Gastroesophageal sphincter (tissue), 4 donors: Measurements from ENCODE around the gene MAPK14. TPM values are rescaled to one million over a fixed set of nuclear protein-coding genes. Genes with fewer than 3 reads are reported as not detected.

Experiments used
- ATAC-seq: fragments of 150-250 bp; one replicate; pipeline ENCODE4 v1.9.1; 2016; ENCODE audit warnings: mild to moderate bottlenecking, moderate library complexity
- H3K27ac ChIP-seq, 4 donors: fragments of 200-600 bp; sonication (generic) in 3 of 4; 1 replicate in 3 of 4; 2 replicates in 1 of 4; pipeline ENCODE4 v1.5.1; 2016 to 2019
- H3K27me3 ChIP-seq: fragments of 200-600 bp; sonication (generic); one replicate; pipeline ENCODE4 v1.5.1; 2019
- H3K36me3 ChIP-seq, 2 donors: fragments of 200-600 bp; sonication (generic); one replicate each; pipeline ENCODE4 v1.5.1; 2019; ENCODE audit warnings: control low read depth in 1 of 2
- H3K4me1 ChIP-seq, 3 donors: fragments of 200-600 bp; sonication (generic); 1 replicate in 2 of 3; 2 replicates in 1 of 3; pipeline ENCODE4 v1.5.1; 2016 to 2019; ENCODE audit warnings: control low read depth in 2 of 3
- H3K4me3 ChIP-seq, 2 donors: fragments of 200-600 bp; sonication (generic); one replicate each; pipeline ENCODE4 v1.5.1; 2019; ENCODE audit warnings: mild to moderate bottlenecking in 1 of 2, moderate library complexity in 1 of 2
- H3K9me3 ChIP-seq, 3 donors: fragments of 200-600 bp; sonication (generic); one replicate each; pipeline ENCODE4 v1.5.1; 2017 to 2019; ENCODE audit warnings: control low read depth in 2 of 3
- EP300 ChIP-seq: sonication (generic); formaldehyde crosslinking; IDR thresholded peaks from one replicate; pipeline ENCODE4 v1.6.1; 2017; ENCODE audit warnings: antibody characterized with exemption, mild to moderate bottlenecking
- POLR2A ChIP-seq, 2 donors: fragments of 450-650 bp; IDR thresholded peaks; one replicate each; pipeline ENCODE4 v1.6.1; 2017; ENCODE audit warnings: antibody characterized with exemption in 2 of 2, mild to moderate bottlenecking in 2 of 2, moderate library complexity in 1 of 2
- POLR2AphosphoS5 ChIP-seq: sonication (generic); formaldehyde crosslinking; IDR thresholded peaks from one replicate; pipeline ENCODE4 v1.6.1; 2017; ENCODE audit warnings: antibody characterized with exemption
- WGBS, 2 donors: methylation state at CpG; one replicate each; pipeline ENCODE4 v1.1.5; 2018; ENCODE audit warnings: low coverage in 1 of 2; 5-methylcytosine and 5-hydroxymethylcytosine counted together
- total RNA-seq, 4 donors: library from RNA; depleted of rRNA; stranded (reverse); fragments of >200 nt; gene quantifications; one replicate each; pipeline ENCODE4 v1.1.0, GENCODE V29; 2016
- TF ChIP-seq, protein P1 (sequence below), 4 experiments: fragments of 200-600 bp in 2 of 4; fragments of 450-650 bp in 2 of 4; sonication (generic) in 1 of 4; IDR thresholded peaks; one replicate each; pipeline ENCODE4 v1.5.1; 2017 to 2019; ENCODE audit warnings: antibody characterized with exemption in 4 of 4, mild to moderate bottlenecking in 2 of 4, moderate library complexity in 2 of 4

Gene MAPK14
- total RNA-seq, 4 donors from 2014 or later = 58.7 to 77.5 (median 69.9) TPM

DNA sequence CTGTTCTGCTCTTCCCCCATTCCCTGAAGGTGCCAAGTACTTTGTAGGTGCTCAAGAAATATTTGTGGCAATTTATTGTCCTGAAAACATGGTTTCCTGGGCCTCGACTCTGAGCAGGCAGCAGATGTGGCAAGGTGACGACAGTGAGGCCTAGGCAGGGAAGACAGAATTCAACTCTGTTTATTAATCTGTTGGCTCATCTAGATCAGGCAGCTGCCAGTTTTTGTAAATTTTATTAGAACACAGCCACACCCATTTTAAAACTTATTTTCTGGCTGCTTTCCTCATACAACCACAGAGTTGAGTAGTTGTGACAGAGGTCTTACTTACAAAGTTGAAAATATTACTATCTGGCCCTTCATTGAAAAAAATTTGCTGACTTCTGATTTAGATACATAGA, 24.5 kb downstream of the MAPK14 start:
- peak; percentile 85 for ATAC-seq
- TF ChIP-seq, protein P1, sequence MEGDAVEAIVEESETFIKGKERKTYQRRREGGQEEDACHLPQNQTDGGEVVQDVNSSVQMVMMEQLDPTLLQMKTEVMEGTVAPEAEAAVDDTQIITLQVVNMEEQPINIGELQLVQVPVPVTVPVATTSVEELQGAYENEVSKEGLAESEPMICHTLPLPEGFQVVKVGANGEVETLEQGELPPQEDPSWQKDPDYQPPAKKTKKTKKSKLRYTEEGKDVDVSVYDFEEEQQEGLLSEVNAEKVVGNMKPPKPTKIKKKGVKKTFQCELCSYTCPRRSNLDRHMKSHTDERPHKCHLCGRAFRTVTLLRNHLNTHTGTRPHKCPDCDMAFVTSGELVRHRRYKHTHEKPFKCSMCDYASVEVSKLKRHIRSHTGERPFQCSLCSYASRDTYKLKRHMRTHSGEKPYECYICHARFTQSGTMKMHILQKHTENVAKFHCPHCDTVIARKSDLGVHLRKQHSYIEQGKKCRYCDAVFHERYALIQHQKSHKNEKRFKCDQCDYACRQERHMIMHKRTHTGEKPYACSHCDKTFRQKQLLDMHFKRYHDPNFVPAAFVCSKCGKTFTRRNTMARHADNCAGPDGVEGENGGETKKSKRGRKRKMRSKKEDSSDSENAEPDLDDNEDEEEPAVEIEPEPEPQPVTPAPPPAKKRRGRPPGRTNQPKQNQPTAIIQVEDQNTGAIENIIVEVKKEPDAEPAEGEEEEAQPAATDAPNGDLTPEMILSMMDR (IDR thresholded peaks at IDR 0.05) = no peak
- TF ChIP-seq POLR2A (IDR thresholded peaks at IDR 0.05) = no peak
- TF ChIP-seq EP300 = no peak
- peak; percentile 10 for TF ChIP-seq POLR2AphosphoS5
- 15 to 27% methylated on average over 2 of the region's 2 CpGs for WGBS, 2 donors
- Histone ChIP-seq H3K36me3 (peaks cover 0 to 4% of the 10 kb centered on the region in 2 donors), H3K9me3 (no peaks in the 10 kb centered on the region), H3K4me3 (no peak overlapping the region), H3K27ac (peak overlapping the region in 2 of 4 donors; percentile 16 to 49), H3K4me1 (peaks cover 12 to 94% (median 36%) of the 10 kb centered on the region in 3 donors), H3K27me3 (no peaks in the 10 kb centered on the region)

DNA sequence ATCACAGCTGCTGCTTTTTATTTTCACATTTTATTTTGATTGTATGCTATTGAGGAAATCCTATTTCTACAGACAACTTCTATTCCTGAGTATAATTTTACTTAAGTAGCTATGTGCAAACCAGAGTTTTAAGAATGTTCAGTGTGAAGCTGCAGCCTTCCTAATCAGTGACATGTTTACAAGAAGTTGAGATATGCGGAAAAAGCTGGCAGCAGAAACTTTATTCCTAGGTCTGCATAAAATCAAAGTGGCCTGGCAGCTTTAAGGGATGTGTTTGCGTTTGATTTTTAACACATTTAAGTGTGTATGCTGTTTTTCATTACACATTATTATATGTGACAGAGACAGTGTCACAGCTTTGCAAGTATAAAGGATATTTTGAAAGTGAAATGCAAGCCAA, 26.3 kb downstream of the MAPK14 start:
- no peak overlapping the region for H3K4me3 ChIP-seq
- H3K36me3 ChIP-seq = peaks cover 0 to 4% of the 10 kb centered on the region in 2 donors
- TF ChIP-seq, protein P1 (IDR thresholded peaks at IDR 0.05) = no peak
- no peak for TF ChIP-seq EP300
- no peak for TF ChIP-seq POLR2A (IDR thresholded peaks at IDR 0.05)
- peak; percentile 67 for TF ChIP-seq POLR2AphosphoS5
- peak overlapping the region in 1 of 4 donors; percentile 33 for H3K27ac ChIP-seq
- H3K27me3 ChIP-seq = no peaks in the 10 kb centered on the region
- peaks cover 12 to 82% (median 36%) of the 10 kb centered on the region in 3 donors for H3K4me1 ChIP-seq
- H3K9me3 ChIP-seq = no peaks in the 10 kb centered on the region
- 26 to 29% methylated on average over 2 of the region's 2 CpGs for WGBS, 2 donors
- ATAC-seq = no peak

DNA sequence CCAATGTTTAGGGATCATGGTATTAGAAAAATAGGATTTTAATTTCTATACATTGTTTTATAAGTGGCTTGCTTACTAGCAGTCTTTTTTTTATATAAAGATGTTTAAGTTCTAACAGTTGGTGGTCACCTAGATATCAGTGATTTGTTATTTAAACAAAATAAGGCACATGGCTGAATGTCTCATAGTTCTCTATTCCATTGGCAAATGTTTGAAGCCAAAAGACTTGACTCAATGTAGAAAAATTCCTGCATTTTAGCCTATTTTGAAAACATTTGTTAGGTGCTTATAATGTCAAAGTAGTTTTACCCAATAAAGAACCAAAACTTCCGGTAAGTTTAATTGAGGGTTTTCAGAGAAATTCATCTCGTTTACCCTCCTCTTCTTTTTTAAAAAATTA, 26.8 kb downstream of the MAPK14 start:
- no peak overlapping the region for H3K4me3 ChIP-seq
- no peak for ATAC-seq
- peak overlapping the region in 2 of 4 donors; percentile 29 to 33 for H3K27ac ChIP-seq
- 32 to 46% methylated on average over 2 of the region's 2 CpGs for WGBS, 2 donors
- no peak for TF ChIP-seq POLR2AphosphoS5
- no peak for TF ChIP-seq POLR2A (IDR thresholded peaks at IDR 0.05)
- H3K27me3 ChIP-seq = no peaks in the 10 kb centered on the region
- no peaks in the 10 kb centered on the region for H3K9me3 ChIP-seq
- H3K4me1 ChIP-seq = peaks cover 12 to 77% (median 36%) of the 10 kb centered on the region in 3 donors
- peaks cover 0 to 8% of the 10 kb centered on the region in 2 donors for H3K36me3 ChIP-seq

DNA sequence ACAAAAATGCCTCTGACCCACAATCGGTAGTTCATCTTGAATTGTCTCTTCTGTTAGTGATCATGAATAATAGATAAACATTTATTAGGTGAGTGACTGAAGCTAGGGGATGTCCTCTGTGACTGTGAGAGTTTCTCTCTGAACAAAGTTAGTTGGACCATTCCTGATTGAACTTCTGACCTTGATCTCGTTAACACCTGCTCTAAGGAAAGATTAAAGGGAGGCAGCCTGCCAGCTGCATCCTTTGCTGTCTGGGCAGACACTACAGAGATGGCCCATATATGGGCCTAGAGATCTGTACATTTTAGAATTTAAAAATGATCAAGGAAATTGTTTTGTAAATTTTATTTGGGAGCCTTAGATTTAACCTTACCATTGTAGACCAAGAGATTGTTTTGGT, 27.3 kb downstream of the MAPK14 start:
- no peaks in the 10 kb centered on the region for H3K27me3 ChIP-seq
- no peak overlapping the region for H3K4me3 ChIP-seq
- peak overlapping the region in 3 of 4 donors; percentile 29 to 47 (median 33) for H3K27ac ChIP-seq
- TF ChIP-seq POLR2A (IDR thresholded peaks at IDR 0.05) (no peak), EP300 (no peak), POLR2AphosphoS5 (no peak)
- TF ChIP-seq, protein P1 (IDR thresholded peaks at IDR 0.05) = no peak
- peaks cover 0 to 13% of the 10 kb centered on the region in 2 donors for H3K36me3 ChIP-seq
- no peak for ATAC-seq
- H3K4me1 ChIP-seq = peaks cover 12 to 71% (median 36%) of the 10 kb centered on the region in 3 donors
- WGBS, 2 donors = 31 to 44% methylated on average over 2 of the region's 2 CpGs
- H3K9me3 ChIP-seq = no peaks in the 10 kb centered on the region

- TF ChIP-seq EP300 (no peak), POLR2A (IDR thresholded peaks at IDR 0.05) (no peak), POLR2AphosphoS5 (no peak)
- TF ChIP-seq, protein P1 (IDR thresholded peaks at IDR 0.05) = no peak
- Histone ChIP-seq H3K4me1 (peaks cover 10 to 65% (median 32%) of the 10 kb centered on the region in 3 donors), H3K27ac (peak overlapping the region in 1 of 4 donors; percentile 3), H3K4me3 (no peak overlapping the region), H3K36me3 (peaks cover 0 to 22% of the 10 kb centered on the region in 2 donors), H3K27me3 (no peaks in the 10 kb centered on the region), H3K9me3 (no peaks in the 10 kb centered on the region)
- WGBS, 2 donors = 50 to 86% methylated on average over 1 of the region's 1 CpG
- no peak for ATAC-seq
Measured at GRCh38 chr6:36056178-36056577, 28.6 kb downstream of the MAPK14 start.
